Superior temporal gyrus (tissue), 1 donor: Measurements from ENCODE around the gene GPHB5.
"Not testable (repeated sequence)": the region's sequence is repeated elsewhere in the genome, so short reads cannot be mapped to it uniquely, and the experiment has no call there.

Experiments used
- DNase-seq: peaks from one replicate; pipeline ENCODE4 v3.0.0-alpha.2; 2016; ENCODE audit errors: extremely low spot score

Gene GPHB5

GRCh38 chr14:63295231-63295685 lies 23.5 kb downstream of the GPHB5 start:
- DNase-seq: no peak

- DNase-seq: no peak
These were observed 25.9 kb downstream of the GPHB5 start for GRCh38 chr14:63292805-63293204.

DNA sequence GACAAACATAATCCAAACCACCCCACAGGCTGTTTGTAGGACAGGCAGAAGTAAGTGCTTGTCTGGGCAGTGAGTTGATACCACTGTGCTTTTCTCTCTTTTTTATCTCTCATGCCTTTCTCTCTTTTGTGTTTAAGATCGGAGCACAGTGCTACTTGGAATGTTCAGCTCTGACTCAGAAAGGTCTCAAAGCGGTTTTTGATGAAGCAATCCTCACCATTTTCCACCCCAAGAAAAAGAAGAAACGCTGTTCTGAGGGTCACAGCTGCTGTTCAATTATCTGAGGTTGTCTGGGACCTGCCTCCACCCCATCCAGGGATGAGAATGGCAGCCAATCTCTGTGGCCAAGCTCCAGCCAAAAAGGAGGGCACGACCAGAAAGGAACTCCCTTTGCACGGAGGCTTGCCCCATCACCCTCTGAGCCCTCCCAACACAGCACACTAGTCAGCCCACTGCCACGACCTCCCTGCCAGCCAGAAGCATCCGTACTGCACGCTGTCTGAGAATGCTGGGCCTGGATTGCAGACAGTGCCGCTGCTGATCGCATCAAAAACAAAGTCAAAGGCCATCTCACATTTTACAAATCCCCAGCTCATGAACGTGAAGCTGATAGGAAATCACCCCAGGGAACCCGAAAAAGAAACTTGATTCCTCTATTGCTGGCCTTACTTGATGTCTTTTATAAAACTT lies 27.8 kb downstream of the GPHB5 start:
- no peak for DNase-seq

GRCh38 chr14:63288853-63289252 lies 29.9 kb downstream of the GPHB5 start:
- no peak for DNase-seq

- DNase-seq: no peak
These were observed 30.9 kb downstream of the GPHB5 start for GRCh38 chr14:63287666-63288483.

GRCh38 chr14:63286071-63286470 lies 32.7 kb downstream of the GPHB5 start:
- no peak for DNase-seq

DNA sequence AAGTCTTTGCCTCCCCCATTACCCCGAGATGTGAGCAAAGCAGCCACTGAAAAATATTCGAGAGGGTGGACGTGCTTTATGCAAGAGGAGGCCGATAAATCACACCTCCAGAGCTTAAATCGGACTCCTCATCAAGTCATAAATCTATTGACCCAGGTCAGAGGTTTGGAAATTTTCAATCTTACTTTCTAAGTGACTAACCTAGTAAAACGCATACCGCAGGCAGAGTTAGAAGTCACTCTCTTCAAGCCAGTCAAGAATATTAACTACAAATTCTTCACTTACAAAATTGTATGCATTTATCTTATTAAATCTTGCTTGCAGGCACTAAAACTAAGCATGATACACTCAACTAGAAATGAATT lies 34.9 kb downstream of the GPHB5 start:
- no peak for DNase-seq

GRCh38 chr14:63282997-63283883 lies 35.5 kb downstream of the GPHB5 start:
- DNase-seq: peak; percentile 55

DNA sequence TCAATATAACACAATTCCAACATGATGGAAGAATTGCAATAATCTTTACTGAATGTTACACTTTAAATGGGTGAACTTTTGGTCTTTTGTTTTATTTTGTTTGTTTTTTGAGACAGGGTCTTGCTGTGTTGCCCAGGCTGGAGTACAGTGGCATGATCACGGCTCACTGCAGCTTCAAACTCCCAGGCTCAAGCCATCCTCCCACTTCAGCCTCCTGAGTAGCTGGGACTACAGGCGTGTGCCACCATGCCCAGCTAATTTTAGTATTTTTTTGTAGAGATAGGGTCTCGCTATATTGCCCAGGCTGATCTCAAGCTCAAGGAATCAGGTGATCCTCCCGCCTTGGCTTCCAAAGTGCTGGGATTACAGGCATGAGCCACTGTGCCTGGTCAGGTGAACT lies 38.8 kb downstream of the GPHB5 start:
- not testable (repeated sequence) for DNase-seq

DNA sequence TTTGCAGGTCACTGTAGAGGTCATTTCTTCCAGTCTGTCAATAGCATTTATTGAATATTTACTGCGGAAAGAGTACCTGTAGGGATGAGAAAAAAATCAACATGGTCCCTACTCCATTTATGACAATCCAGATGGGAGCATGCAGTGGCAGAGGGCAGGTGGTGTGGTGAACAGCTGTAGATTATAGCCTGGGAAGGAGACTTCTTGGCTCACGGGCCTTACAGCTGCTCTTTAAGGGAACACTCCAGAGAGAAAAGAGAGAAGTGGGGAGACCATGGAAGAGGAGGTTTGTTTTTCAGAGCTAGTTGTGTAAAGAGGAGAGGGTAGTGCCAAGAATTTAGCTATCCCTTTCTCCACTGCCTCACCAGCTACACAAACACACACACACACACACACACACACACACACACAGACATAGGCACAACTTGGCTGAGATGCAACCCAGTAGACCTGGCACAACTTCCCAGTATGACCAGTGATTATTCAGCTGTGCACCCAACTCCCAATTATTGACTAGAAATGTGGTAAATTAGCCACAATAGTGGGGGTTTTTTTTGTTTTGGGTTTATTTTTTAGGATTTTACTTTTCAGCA lies 41.0 kb downstream of the GPHB5 start:
- no peak for DNase-seq

- DNase-seq: peak; percentile 81
These were observed 42.0 kb downstream of the GPHB5 start for GRCh38 chr14:63276492-63277342.

- no peak for DNase-seq
These were observed 42.7 kb downstream of the GPHB5 start for GRCh38 chr14:63276016-63276415.

GRCh38 chr14:63275611-63276010 lies 43.1 kb downstream of the GPHB5 start:
- no peak for DNase-seq

DNA sequence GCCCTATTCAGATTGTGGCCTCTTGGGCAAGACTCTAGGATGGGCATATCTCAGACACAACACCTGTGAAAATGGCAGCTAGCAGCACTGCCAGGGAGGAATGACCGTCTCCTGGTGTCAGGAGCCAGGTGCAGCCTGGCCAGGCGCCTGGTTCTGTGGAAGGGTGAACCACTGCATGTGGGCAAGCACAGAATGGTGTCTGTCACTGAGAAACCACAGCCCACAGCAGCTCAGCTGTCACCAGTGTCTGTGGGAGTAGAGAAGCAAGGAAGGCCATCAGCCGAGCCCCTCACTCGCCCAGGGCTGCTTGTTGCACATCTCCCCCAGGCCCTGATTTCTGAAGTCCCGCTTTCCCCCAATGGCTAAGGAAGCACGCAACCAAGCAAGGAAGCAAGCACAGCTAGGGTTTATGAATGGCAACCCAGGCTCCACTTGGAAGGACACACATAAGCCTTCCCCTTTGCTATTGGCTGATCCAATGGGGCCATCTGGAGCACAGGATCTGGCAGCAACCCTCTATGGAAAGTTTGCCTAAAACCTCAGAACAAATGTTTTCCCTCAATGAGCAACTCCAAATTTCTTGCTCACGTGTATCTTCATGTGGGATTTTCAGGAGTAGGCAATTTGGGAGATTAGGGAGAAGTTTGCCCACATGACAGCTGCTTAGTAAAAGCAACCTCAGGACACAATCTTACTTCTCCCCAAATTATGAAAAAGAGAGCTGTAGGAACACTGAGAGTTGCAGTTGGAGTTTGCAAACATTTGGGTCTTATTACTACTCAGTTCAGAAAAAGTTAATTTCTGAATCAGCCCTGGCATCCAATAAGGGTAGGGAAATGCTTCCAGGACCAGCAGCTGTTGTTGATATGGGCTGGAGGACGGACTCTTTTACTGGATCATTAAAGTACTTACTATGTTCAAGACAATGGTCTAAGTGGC lies 44.7 kb downstream of the GPHB5 start:
- no peak for DNase-seq

GRCh38 chr14:63273129-63273528 lies 45.6 kb downstream of the GPHB5 start:
- no peak for DNase-seq

GRCh38 chr14:63269561-63270225 lies 49.0 kb downstream of the GPHB5 start:
- no peak for DNase-seq

DNA sequence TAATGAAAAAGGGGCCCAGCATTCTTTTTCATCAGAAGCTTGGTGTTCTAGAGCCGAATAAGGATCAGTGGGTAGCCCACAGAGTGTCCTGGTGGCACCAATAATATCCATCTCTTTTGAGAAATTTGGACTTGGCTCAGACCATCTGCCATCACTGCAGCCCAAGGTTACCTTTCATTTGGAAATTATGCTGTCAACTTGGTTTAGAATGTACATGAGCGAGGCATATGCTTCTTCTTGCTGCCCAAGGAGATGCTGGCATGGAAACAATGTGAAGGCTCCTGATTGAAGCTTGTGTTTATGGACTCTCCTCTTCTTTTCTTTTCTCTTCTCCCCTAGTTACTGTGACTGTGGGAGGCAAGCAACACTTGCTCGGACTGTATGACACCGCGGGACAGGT lies 50.0 kb downstream of the GPHB5 start:
- no peak for DNase-seq

DNA sequence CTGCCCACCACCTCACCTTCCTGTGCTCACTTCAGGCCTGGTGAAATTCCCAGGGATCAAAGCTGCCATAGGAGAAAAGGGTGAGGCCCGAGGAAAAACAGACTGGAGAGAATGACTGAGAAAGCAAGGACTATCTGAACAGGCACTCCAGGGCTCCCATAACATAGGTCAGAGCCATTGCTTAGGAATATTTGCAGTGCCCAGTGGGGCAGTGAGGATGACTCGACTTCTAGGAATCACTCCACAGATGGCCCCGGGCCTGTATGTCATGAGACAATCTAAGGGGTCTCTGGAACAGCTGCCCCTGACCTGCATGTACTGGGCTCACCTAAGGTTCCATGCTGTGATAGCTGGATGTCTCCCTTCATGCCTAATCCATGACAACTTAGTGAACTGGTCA lies 51.6 kb downstream of the GPHB5 start:
- no peak for DNase-seq

DNA sequence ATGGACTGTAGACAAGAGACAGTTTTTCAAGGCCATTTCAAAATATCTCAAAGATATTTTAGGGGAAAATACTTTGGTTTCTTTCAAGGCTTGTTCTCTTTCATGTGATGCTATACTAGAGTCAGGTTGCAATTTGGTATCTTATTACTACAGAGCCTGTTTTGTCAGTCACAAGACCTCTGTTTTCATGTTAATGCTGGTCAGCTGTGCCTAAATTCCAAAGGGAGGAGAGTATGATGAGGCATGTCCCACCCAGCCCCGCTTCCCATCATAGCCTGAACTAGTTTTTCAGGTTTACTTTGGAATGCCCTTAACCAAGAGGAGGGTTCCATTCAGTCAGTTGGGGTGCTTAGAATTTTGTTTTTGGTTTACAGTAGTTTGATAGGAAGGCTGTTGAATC lies 52.6 kb downstream of the GPHB5 start:
- DNase-seq: no peak
